ENCODE measurements around the gene GIGYF2.

GIGYF2 gene

GRCh38 chr2:232829988-232830387 is 132.9 kb downstream of the GIGYF2 start:
- H3K4me1 Mint-ChIP-seq: peaks cover under 1% of the 10 kb centered on the region
- TF ChIP-seq CTCF (IDR thresholded peaks at IDR 0.05): no peak
- H3K9me3 Mint-ChIP-seq: no peaks in the 10 kb centered on the region
- H3K27me3 Mint-ChIP-seq (ENCODE audit: low read depth, poor library complexity): no peaks in the 10 kb centered on the region
- no peak for DNase-seq
- peaks cover 71% of the 10 kb centered on the region for H3K36me3 Mint-ChIP-seq (ENCODE audit: low read depth)
- H3K27ac Mint-ChIP-seq: no peak overlapping the region
- no peak overlapping the region for H3K4me3 Mint-ChIP-seq

- H3K27ac Mint-ChIP-seq: peak overlapping the region; percentile 41
- H3K27me3 Mint-ChIP-seq (ENCODE audit: low read depth, poor library complexity): no peaks in the 10 kb centered on the region
- DNase-seq: no peak
- no peak for TF ChIP-seq CTCF (IDR thresholded peaks at IDR 0.05)
- H3K4me3 Mint-ChIP-seq: no peak overlapping the region
- H3K4me1 Mint-ChIP-seq: peaks cover 10% of the 10 kb centered on the region
- no peaks in the 10 kb centered on the region for H3K9me3 Mint-ChIP-seq
- H3K36me3 Mint-ChIP-seq (ENCODE audit: low read depth): peaks cover 66% of the 10 kb centered on the region
These were observed 134.4 kb downstream of the GIGYF2 start for GRCh38 chr2:232831496-232831895.

GRCh38 chr2:232833830-232834229 is 136.7 kb downstream of the GIGYF2 start:
- Mint-ChIP-seq H3K27ac (peak overlapping the region; percentile 95), H3K4me1 (peaks cover 10% of the 10 kb centered on the region), H3K36me3 (ENCODE audit: low read depth) (peaks cover 76% of the 10 kb centered on the region), H3K9me3 (no peaks in the 10 kb centered on the region), H3K4me3 (no peak overlapping the region), H3K27me3 (ENCODE audit: low read depth, poor library complexity) (no peaks in the 10 kb centered on the region)
- no peak for DNase-seq
- no peak for TF ChIP-seq CTCF (IDR thresholded peaks at IDR 0.05)

GRCh38 chr2:232835687-232836208 is 138.6 kb downstream of the GIGYF2 start:
- no peak for TF ChIP-seq CTCF (IDR thresholded peaks at IDR 0.05)
- H3K4me3 Mint-ChIP-seq: no peak overlapping the region
- H3K27ac Mint-ChIP-seq: peak overlapping the region; percentile 74
- H3K9me3 Mint-ChIP-seq: no peaks in the 10 kb centered on the region
- H3K36me3 Mint-ChIP-seq (ENCODE audit: low read depth): peaks cover 81% of the 10 kb centered on the region
- H3K4me1 Mint-ChIP-seq: peaks cover 10% of the 10 kb centered on the region
- no peak for DNase-seq
- no peaks in the 10 kb centered on the region for H3K27me3 Mint-ChIP-seq (ENCODE audit: low read depth, poor library complexity)

GRCh38 chr2:232836934-232837333 is 139.8 kb downstream of the GIGYF2 start:
- H3K27ac Mint-ChIP-seq: peak overlapping the region; percentile 73
- H3K27me3 Mint-ChIP-seq (ENCODE audit: low read depth, poor library complexity): no peaks in the 10 kb centered on the region
- H3K4me1 Mint-ChIP-seq: peaks cover 10% of the 10 kb centered on the region
- peaks cover 81% of the 10 kb centered on the region for H3K36me3 Mint-ChIP-seq (ENCODE audit: low read depth)
- no peak for DNase-seq
- no peak for TF ChIP-seq CTCF (IDR thresholded peaks at IDR 0.05)
- no peak overlapping the region for H3K4me3 Mint-ChIP-seq
- H3K9me3 Mint-ChIP-seq: no peaks in the 10 kb centered on the region

- peak overlapping the region; percentile 58 for H3K27ac Mint-ChIP-seq
- H3K4me1 Mint-ChIP-seq: peaks cover 15% of the 10 kb centered on the region
- no peak for DNase-seq
- no peak for TF ChIP-seq CTCF (IDR thresholded peaks at IDR 0.05)
- no peaks in the 10 kb centered on the region for H3K9me3 Mint-ChIP-seq
- no peaks in the 10 kb centered on the region for H3K27me3 Mint-ChIP-seq (ENCODE audit: low read depth, poor library complexity)
- H3K36me3 Mint-ChIP-seq (ENCODE audit: low read depth): peaks cover 80% of the 10 kb centered on the region
- no peak overlapping the region for H3K4me3 Mint-ChIP-seq
These were observed 141.3 kb downstream of the GIGYF2 start for GRCh38 chr2:232838406-232838874.

Data from nephron progenitor cell (in vitro differentiated cells).